SK-N-MC (cell line): ENCODE measurements around the gene NELFCD.

Experiments used
- DNase-seq: peaks from one replicate; pipeline ENCODE4 v3.0.0-alpha.2; 2011; ENCODE audit warnings: low read depth, low spot score
- H3K27ac ChIP-seq: fragments of 200-600 bp; sonication (generic); 2 replicates; pipeline ENCODE4 v1.5.1; 2016; ENCODE audit warnings: mixed run types
- H3K36me3 ChIP-seq: fragments of 200-600 bp; sonication (generic); 2 replicates; pipeline ENCODE4 v1.6.1; 2017; ENCODE audit warnings: antibody characterized with exemption, low read length, mixed read lengths; ENCODE audit not compliant: insufficient read depth
- H3K4me3 ChIP-seq: fragments of 200-600 bp; sonication (generic); 2 replicates; pipeline ENCODE4 v1.5.1; 2016
- H3K9ac ChIP-seq: fragments of 200-600 bp; sonication (generic); 2 replicates; pipeline ENCODE4 v1.8.0; 2017; ENCODE audit warnings: mixed run types, mixed read lengths; ENCODE audit not compliant: insufficient read length
- H3K9me3 ChIP-seq: fragments of 200-600 bp; sonication (generic); 2 replicates; pipeline ENCODE4 v1.6.1; 2017; ENCODE audit warnings: low read depth, mild to moderate bottlenecking, antibody characterized with exemption, low read length, moderate library complexity, mixed read lengths
- EZH2 ChIP-seq: fragments of 200-600 bp; sonication (generic); IDR thresholded peaks from one replicate; pipeline ENCODE4 v1.6.1; 2017; ENCODE audit warnings: antibody characterized with exemption
- FOXP2 ChIP-seq: optimal IDR thresholded peaks from 2 replicates; pipeline ENCODE3; 2011; ENCODE audit warnings: mild to moderate bottlenecking, moderate library complexity; ENCODE audit not compliant: insufficient read depth; ENCODE audit errors: extremely low read length, control extremely low read depth
- POLR2AphosphoS5 ChIP-seq: IDR thresholded peaks from 2 replicates; pipeline ENCODE4 v1.6.1; 2012; ENCODE audit warnings: mild to moderate bottlenecking, low read depth, low read length, borderline replicate concordance

Gene NELFCD

GRCh38 chr20:58970146-58970545 lies 10.9 kb upstream of the NELFCD start:
- Histone ChIP-seq H3K4me3 (no peak overlapping the region), H3K27ac (no peak overlapping the region)
- TF ChIP-seq FOXP2 (no peak), POLR2AphosphoS5 (no peak), EZH2 (no peak)

GRCh38 chr20:58971429-58971828 lies 9.6 kb upstream of the NELFCD start:
- Histone ChIP-seq H3K27ac (no peak overlapping the region), H3K4me3 (no peak overlapping the region), H3K9me3 (peaks cover 11% of the 10 kb centered on the region; the same call in 1 of the 2 replicates), H3K9ac (no peak overlapping the region), H3K36me3 (no peaks in the 10 kb centered on the region)
- no peak for DNase-seq
- TF ChIP-seq POLR2AphosphoS5: no peak
- no peak for TF ChIP-seq EZH2
- no peak for TF ChIP-seq FOXP2

More at GRCh38 chr20:58970146-58970545, 10.9 kb upstream of the NELFCD start:
- peaks cover 6% of the 10 kb centered on the region; the same call in 1 of the 2 replicates for H3K9me3 ChIP-seq
- H3K9ac ChIP-seq: no peak overlapping the region
- H3K36me3 ChIP-seq: no peaks in the 10 kb centered on the region
- DNase-seq: no peak

- Histone ChIP-seq H3K9me3 (peaks cover 11% of the 10 kb centered on the region; the same call in 1 of the 2 replicates), H3K27ac (no peak overlapping the region), H3K36me3 (no peaks in the 10 kb centered on the region), H3K4me3 (no peak overlapping the region), H3K9ac (no peak overlapping the region)
- TF ChIP-seq FOXP2 (no peak), POLR2AphosphoS5 (no peak), EZH2 (no peak)
- no peak for DNase-seq
These were observed 7.9 kb upstream of the NELFCD start for GRCh38 chr20:58973179-58973578.

- no peak for TF ChIP-seq POLR2AphosphoS5
- no peak for TF ChIP-seq FOXP2
- no peak for TF ChIP-seq EZH2
- H3K27ac ChIP-seq: no peak overlapping the region
- DNase-seq: no peak
- H3K9ac ChIP-seq: no peak overlapping the region
- no peaks in the 10 kb centered on the region for H3K36me3 ChIP-seq
- no peak overlapping the region for H3K4me3 ChIP-seq
- H3K9me3 ChIP-seq: peaks cover 11% of the 10 kb centered on the region; the same call in 1 of the 2 replicates
These were observed 7.2 kb upstream of the NELFCD start for GRCh38 chr20:58973866-58974265.

- H3K4me3 ChIP-seq: no peak overlapping the region
- no peak for DNase-seq
- H3K36me3 ChIP-seq: no peaks in the 10 kb centered on the region
- no peak overlapping the region for H3K9ac ChIP-seq
- peaks cover 6% of the 10 kb centered on the region; the same call in 1 of the 2 replicates for H3K9me3 ChIP-seq
- TF ChIP-seq EZH2 (no peak), POLR2AphosphoS5 (no peak), FOXP2 (no peak)
- no peak overlapping the region for H3K27ac ChIP-seq
These were observed 5.7 kb upstream of the NELFCD start for GRCh38 chr20:58975353-58975752.

- TF ChIP-seq FOXP2 (no peak), POLR2AphosphoS5 (no peak), EZH2 (no peak)
- no peak for DNase-seq
- Histone ChIP-seq H3K36me3 (no peaks in the 10 kb centered on the region), H3K27ac (no peak overlapping the region), H3K4me3 (no peak overlapping the region), H3K9ac (no peak overlapping the region), H3K9me3 (peaks cover 6% of the 10 kb centered on the region; the same call in 1 of the 2 replicates)
These were observed 4.9 kb upstream of the NELFCD start for GRCh38 chr20:58976061-58976730.

- TF ChIP-seq FOXP2: no peak
- TF ChIP-seq POLR2AphosphoS5: no peak
- TF ChIP-seq EZH2: no peak
- Histone ChIP-seq H3K36me3 (no peaks in the 10 kb centered on the region), H3K9me3 (peaks cover 6% of the 10 kb centered on the region; the same call in 1 of the 2 replicates), H3K27ac (no peak overlapping the region), H3K9ac (no peak overlapping the region), H3K4me3 (no peak overlapping the region)
- DNase-seq: no peak
These were observed 2.5 kb upstream of the NELFCD start for GRCh38 chr20:58978351-58979190.
